GM18502 (cell line): ENCODE measurements around the gene C1orf159.
"Not testable (repeated sequence)": the region's sequence is repeated elsewhere in the genome, so short reads cannot be mapped to it uniquely, and the experiment has no call there.

Experiments used
- ATAC-seq: cut with Tn5 transposase; IDR thresholded peaks from one replicate; pipeline ENCODE4 v1.9.1; 2021; ENCODE audit warnings: mild to moderate bottlenecking; ENCODE audit not compliant: unreplicated experiment, poor library complexity

C1orf159 gene

DNA sequence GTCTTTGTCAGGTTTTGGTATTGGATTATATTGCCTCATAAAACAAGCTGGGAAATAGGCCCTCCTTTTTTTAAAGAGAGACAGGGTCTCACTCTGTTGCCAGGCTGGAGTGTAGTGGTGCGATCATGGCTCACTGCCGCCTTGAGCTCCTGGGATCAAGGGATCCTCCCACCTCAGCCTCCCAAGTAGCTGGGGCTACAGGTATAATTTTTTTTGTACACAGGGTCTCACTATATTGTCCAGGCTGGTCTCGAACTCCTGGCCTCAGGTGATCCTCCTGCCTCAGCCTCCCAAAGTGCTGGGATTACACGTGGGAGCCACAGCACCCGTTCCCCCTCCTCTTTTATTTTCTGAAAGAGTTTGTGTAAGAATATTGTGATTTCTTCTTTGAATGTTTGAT lies 19.8 kb downstream of the C1orf159 start:
- ATAC-seq: not testable (repeated sequence)

DNA sequence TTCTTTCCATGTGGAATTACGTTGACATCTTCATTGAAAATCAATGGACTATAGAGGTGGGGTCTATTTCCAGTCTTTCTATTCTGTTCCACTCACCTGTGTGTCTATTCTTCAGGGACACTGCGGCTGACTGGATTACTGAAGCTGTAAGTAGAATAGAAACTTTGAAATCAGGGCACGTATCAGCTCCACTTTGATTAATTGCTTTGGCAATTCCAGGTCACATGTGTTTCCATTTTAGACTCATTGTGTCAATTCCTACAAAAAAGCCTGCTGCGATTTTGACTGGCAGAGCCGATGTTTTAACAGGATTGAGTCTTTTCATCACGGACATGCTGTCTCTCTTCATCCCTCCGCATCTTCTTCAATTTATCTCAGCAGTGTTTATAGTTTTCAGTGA lies 20.9 kb downstream of the C1orf159 start:
- ATAC-seq: no peak

- ATAC-seq: no peak
Measured at GRCh38 chr1:1093610-1093943, 22.3 kb downstream of the C1orf159 start.

DNA sequence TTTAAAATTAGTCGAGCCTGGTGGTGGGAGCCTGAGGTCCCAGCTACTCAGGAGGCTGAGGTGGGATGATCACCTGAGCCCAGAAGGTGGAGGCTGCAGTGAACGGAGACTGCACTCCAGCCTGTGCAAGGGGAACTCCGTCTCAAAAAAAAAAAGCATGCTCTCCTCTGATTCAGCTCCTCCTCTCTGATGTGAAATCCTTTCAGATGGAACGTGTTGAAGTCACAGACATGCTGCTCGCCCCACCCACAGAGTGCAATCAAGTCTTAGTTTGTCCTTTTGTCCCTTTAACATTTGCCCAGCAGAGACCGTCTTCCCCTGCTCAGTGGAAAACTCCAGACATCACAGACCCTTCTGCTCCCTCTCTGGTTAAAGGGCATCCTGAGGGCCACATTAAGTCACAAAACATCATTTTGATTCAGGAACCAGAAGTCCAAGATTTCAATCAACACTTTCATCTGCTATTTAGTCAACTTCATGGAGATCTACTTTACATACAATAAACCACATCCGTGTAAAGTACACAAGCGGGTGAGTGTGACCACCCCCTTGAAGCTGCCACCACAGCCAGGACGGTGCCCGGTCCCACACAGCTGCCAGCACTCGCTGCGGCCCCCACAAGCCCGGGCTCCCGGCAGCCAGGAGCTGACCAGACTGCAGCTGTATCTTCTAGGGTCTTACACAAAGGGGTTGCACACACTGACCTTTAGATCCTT lies 22.8 kb downstream of the C1orf159 start:
- ATAC-seq: no peak

GRCh38 chr1:1092149-1092855 lies 23.6 kb downstream of the C1orf159 start:
- ATAC-seq: no peak

DNA sequence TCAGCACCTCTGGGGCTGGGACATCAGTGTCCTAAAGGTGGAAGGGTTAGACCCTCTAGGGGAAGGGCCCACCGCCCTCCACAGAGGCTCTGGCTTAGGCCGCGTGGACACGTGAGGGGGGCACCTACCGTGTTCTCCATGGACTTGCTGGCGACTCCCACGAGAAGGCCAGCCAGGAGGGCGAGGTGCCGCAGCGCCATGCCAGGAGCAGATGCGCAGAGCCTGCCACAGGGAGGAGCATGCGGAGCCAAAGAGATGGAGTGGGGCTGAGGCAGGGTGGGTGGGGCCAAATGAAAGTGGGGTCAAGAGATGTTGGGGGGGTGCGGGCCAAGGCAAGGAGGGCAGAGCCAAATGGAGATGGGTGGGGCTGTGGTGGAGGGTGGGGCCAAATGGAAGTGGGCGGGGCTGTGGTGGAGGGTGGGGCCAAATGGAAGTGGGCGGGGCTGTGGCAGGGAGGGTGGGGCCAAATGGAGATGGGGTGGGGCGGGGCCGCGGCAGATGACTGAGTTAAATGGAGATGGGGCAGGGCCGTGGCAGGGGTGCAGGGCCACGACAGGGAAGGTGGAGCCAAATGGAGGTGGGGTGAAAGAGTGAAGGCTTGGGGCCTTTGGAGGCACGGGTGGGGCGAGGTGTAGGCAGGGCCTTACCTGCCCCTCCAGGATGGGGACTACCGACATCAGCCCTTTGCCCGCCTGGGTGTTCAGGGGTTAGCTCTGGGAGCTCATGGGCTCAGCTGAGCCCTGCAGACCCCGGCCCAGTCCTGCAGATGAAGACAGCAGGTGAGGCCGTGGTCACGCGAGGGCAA lies 24.3 kb downstream of the C1orf159 start:
- ATAC-seq: no peak

- ATAC-seq: no peak
Measured at GRCh38 chr1:1090424-1091343, 25.2 kb downstream of the C1orf159 start.

DNA sequence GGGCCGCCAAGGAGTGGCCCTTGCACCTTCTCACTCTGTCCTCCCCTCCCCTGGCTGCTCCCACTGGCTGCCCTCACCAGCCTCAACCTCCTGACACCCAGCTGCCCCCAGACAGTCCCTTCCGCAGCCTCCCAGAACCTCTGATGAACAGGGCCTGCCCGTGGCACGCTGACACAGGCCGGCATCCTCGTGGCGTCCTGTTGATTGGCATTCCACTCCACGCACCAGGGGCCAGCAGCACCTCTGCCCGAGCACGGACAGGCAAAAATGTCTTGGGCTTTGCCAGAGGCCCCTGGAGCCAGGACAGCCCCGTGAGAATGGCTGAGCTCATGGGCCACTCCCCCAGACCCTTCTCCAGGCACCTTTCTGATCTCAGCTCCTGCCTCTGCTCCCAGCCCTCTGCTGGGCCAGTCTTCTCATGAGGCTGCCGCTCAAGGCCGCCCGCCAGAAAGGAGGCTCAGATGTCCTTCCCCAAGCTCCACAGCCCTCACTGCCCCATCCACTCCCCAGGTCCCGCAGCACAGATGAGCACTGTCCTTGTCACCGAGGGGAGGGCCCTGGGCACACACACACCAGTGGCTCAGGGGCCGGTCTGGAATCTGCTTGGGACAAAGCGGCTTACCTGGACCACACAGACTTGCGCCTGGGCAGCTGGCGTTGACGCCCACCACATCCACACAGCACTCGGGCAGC lies 26.0 kb downstream of the C1orf159 start:
- no peak for ATAC-seq

- no peak for ATAC-seq
Measured at GRCh38 chr1:1088801-1089680, 26.8 kb downstream of the C1orf159 start.

DNA sequence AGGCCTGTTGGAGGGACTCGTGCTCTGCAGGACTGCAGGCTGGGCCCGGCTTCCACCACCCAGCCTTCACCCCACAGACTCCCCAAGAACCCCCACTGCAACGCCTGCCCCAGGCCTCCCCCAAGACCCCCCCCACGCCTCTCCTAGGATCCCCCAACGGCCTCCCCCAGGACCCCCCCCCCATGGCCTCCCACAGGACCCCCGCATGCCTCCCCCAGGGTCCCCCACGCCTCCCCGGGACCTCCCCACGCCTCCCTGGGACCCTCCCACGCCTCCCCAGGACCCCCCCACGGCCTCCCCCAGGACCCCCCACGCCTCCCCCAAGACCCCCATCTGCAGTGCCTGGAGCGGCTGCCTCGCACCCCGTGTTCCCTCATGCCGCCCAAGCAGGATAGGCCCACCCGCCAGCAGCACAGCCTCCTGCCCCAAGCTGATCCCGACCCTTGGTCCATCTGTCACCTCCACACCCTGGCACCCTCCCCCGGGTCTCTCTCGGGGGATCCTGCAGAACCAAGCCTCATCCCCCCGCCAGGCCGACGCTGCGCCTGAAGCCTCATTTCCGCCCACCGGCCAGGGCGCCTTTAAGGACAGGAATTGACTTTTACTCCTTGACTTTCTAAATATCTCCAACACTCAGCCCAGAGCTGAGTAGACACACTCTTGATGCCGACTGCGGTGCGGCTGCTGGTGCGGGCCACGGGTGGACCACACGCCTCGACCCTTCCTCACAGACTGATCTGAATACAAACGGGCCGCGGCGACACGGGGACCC lies 27.7 kb downstream of the C1orf159 start:
- ATAC-seq: no peak

DNA sequence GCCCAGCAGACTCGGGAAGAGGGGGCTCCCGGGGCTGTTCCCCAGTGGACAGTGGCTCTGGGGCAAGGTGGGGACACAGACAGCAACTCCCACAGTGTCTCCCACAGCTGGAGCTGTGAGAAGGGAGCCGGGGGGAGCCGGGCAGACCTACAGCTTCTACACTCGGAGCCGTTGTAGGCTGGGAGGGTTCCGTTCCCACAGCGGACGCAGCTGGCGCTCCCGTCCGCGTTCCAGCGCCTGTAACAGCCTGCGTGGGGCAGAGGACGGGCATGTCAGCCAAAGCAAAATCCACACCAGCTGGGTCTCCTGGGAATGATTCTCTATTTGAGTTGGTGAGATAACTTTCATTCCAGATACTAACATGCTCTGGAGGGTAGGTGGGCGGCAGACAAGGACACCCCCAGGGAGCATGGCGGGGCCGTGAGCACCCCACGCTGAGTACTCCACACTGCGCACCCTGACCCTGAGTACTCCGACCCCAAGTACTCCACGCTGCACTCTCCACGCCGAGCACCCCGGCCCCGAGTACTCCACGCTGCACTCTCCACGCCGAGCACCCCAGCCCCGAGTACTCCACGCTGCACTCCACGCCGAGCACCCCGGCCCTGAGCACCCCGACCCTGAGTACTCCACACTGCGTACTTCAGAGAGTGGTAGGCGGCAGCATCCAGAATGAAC lies 28.4 kb downstream of the C1orf159 start:
- ATAC-seq: no peak

GRCh38 chr1:1086911-1087341 lies 29.0 kb downstream of the C1orf159 start:
- ATAC-seq: no peak

DNA sequence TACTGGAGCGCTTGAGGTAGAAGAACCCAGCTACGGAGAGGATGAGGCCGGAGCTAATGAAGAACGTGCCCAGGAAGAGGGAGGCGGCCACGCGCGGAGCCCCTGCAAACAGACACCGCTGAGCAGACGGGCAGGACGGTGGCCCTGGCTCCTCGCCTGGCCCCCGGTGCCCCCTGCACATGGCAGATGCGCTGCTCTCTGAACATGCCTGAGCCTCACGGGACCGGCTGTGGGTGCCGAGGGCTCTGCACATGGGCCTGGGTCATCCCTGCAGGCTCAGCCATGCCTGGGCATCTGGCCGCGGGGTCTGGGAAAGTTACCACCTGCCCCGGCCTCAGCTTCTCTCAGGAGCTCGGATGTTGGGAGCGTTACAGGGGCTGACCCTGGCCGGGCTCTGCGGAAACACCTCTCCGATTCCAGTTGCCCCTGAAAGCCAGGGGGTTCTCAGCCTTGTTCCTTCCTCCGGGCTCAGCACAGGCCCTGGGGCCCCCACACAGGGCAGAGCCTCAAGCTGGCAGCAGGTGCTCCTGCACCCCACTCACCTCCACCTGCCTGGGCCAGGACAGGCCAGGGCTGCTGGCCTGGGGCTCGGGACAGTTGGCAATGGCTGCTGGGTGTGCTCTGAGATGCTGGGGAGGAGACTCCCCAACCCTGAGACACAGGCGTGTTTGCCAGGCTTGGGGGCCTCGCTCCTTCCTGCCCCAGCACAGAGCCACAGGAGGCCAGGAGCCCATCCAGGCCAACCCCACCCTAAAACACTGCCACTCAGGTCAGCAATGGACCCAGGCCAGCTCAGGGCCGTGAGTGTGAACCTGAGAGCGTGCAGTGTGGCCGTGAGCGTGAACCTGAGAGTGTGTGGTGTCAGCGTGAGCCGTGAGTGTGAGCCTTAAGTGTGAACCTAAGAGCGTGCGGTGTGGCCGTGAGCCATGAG lies 29.7 kb downstream of the C1orf159 start:
- no peak for ATAC-seq

DNA sequence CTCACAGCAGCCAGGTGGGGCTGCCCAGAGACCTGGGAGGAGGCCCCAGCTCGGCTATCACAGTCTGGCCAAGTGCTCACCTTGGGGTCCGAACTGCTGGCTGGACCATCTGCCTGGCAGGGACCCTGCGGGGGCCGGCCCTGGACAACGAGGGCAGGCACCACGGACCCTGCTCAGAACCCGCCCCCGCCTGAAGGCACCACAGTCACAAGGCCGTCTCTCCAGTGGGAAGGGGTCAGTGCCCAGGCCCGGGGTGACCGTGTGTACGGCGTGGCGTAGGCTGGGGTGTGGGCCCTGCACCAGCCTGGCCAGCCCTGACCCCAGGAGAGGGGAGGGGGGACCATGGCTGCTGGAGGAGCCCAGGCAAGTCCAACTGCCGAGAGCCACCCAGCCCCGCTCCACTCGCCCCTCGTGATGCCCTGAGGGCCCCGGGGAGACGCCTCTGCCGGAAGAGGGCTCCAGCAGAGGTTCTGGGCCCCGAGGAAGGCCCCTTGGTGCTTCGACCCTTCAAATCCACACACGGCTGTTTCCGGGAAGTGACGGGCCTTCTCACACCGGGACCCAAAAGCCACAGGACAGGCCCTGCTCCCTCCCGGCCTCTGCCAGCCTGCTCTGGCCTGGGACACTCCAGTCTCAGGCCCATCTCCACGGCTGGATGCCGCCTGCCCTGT lies 30.6 kb downstream of the C1orf159 start:
- no peak for ATAC-seq

- no peak for ATAC-seq
Measured at GRCh38 chr1:1084372-1085170, 31.3 kb downstream of the C1orf159 start.
